GM21526 (cell line): ENCODE results near the gene DHODH.
"Not testable (repeated sequence)": the region's sequence is repeated elsewhere in the genome, so short reads cannot be mapped to it uniquely, and the experiment has no call there.

Source experiments
- ATAC-seq: cut with Tn5 transposase; IDR thresholded peaks from one replicate; pipeline ENCODE4 v1.9.1; 2021; ENCODE audit warnings: moderate library complexity; ENCODE audit not compliant: unreplicated experiment, low FRiP score

DHODH gene

DNA sequence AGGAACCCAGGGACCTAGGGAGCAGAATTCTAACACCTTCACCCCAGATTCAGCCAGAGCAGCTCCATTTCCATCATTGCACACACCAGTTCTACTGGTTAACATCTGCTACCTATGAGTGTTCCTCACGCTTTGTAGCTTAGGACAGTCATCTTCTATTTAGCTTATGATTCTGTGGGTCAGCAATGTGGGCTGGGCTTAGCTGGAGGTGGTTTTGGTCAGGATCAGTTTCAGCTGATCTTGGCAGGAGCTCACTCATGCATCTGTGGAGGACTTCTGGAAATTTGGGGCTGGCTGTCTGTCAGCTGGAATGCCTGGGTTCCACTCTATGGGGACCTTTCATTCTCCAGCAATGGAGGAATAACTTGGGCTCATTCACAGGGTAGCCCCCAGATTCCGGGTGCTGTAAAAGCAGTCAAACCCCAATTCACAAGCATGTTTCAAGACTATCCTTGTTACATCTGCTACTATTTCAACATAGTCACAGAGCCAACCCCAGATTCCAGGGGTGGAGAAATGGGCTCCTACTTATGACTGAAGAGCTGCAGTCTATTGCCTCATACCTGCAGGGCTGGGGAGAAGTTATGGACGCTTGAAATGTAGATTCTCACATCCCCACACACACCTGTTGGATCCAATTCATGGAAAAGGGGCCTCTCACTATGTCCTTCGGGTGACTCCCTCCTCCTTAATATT lies 42.4 kb downstream of the DHODH start:
- no peak for ATAC-seq

DNA sequence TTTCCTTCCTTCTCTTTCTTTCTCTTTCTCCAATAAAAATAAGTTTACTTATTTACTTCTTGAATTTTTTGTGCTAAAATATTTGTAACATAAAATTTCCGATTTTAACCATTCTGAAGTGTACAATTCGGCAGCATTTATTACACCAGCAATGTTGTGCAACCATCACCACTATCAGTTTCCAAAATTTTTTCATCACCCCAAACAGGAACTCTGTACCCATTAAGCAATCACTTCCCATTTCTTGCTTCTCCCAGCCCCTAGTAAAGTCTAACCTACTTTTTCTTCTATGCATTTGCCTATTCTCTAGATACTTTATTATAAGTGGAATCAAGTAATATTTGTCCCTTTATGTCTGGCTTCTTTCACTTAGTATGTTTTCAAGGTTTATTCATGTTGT lies 43.3 kb downstream of the DHODH start:
- no peak for ATAC-seq

DNA sequence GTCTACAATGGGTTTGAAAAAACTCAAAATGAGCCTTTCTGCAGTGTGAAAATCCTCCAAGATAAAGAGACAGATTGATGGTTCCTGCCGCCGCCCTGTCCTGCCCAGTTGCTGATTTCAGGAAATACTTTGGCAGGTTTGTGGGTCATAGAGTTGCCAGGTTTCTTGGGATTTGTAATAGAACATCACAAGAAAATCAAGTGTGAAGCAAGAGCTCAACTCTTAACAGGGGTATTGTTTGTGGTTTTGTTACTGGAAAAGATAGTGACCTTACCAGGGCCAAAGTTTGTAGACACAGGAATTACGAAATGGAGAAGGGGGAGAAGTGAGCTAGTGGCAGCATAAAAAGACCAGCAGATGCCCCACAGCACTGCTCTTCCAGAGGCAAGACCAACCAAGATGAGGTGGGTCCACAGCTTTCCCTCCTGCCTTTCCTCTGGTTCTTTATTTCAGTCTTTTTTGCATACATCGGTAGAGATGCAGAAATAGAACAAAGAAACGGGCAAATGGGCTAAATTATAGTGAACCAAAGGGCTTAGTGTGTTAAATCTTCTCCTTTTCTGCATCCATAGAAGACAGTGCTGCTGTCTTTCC lies 45.8 kb downstream of the DHODH start, which contains the start of gene HP:
Gene HP (plus strand): TSS at position 252 of the 594 bp plus-strand sequence. CDS start 148 bp downstream, at position 400.
- ATAC-seq = not testable (repeated sequence)

DNA sequence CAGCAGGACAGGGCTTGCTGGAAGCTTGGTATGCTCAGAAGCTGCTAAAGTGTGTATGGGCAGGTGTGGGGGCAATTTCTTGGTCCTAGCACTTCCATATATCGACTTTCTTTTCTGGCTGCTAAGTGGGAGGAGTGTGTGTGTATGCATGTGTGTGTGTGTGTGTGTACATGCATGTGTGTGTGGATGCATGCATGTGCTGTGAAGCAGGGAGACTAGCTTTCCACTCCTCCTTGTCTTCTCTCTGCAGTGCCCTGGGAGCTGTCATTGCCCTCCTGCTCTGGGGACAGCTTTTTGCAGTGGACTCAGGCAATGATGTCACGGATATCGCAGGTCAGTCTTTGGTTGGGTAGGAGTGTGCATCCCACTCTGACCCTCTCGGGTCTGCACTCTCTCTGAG lies 47.4 kb downstream of the DHODH start:
- no peak for ATAC-seq

DNA sequence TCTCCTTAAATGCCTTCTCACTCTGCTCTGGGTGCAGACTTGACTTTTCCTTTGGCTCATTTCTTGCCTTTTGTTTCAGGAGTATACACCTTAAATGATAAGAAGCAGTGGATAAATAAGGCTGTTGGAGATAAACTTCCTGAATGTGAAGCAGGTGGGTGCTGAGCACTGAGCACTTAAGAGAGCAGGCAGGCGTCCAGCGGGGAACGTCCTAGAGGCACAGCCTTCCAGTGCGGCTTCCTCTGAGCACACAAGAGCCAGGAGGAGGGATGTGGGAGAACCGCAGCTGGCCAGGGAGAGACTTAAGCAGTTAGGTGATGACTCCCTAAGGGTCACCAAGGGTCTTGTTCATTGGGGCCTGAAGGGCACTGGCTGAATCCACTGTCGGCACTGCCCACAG lies 48.8 kb downstream of the DHODH start:
- ATAC-seq = not testable (repeated sequence)

DNA sequence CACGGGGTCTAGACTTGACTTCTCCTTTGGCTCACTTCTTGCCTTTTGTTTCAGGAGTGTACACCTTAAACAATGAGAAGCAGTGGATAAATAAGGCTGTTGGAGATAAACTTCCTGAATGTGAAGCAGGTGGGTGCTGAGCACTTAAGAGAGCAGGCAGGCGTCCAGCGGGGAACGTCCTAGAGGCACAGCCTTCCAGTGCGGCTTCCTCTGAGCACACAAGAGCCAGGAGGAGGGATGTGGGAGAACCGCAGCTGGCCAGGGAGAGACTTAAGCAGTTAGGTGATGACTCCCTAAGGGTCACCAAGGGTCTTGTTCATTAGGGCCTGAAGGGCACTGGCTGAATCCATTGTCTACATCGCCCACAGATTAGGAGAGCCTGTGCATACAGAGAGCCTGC lies 50.5 kb downstream of the DHODH start:
- not testable (repeated sequence) for ATAC-seq

DNA sequence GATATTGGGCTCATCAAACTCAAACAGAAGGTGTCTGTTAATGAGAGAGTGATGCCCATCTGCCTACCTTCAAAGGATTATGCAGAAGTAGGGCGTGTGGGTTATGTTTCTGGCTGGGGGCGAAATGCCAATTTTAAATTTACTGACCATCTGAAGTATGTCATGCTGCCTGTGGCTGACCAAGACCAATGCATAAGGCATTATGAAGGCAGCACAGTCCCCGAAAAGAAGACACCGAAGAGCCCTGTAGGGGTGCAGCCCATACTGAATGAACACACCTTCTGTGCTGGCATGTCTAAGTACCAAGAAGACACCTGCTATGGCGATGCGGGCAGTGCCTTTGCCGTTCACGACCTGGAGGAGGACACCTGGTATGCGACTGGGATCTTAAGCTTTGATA lies 51.9 kb downstream of the DHODH start:
- ATAC-seq = no peak

DNA sequence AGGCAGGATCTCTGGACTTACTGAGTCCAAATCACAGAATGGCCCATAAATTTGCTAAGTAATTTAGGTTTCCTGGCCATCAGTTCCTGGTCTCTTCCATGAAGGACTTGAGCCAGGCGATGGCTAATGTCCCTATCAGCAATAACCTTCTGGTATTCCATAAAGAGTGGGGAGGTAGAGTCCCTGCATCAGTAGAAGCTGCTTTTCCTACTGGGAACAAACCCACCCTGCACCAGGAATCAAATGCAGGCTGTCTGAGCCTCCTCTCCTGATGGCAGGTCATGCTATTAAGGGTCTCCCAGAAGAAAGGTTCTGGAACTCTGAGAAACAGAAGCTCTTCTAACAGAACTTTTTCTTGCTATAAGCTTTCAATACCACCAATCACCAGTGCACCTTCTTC lies 53.0 kb downstream of the DHODH start:
- ATAC-seq = no peak

DNA sequence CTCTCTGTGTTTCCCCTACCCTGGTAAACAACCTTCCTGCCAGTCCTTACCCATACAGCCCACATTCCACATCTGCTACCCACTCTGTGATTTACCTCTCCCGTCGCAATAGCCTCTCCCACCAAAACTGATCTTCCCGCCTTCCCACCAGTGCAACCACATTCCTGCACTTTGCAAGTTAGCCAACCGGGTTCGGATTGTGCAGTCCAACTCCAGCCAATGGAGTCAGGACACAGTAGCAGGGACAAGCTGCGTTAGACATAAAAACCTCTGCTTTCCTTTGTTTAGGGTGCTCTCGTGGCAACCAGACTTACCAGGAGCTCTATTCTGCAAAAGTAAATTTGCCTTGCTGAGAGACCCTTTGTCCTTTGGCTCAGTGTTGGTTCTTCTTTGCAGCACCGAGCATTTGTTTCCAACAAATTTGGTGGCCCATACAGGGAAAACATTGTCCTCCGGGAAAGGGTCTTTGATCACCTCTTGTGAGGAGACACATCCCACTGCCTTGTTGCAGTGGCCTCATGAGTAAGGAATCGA lies 55.9 kb downstream of the DHODH start:
- no peak for ATAC-seq

DNA sequence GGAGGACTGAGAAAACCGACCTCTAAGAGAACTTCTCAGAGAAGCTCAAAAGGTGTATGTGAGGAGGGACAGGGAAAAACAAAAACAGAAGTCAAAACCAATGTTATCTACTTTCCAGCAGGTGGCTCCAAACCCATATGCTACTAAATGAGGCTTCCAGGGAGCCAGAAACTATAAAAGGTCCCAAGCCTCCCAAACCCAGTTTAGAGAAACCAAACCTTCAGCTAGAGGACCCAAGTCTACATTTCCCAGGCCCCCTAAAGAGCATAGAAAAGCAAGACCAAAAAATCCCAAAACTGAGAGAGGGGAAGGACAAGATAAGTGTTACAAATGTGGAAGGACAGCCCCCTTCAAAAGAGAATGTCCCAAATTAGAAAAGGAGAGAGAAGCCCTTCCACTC lies 58.2 kb downstream of the DHODH start:
- ATAC-seq = no peak

DNA sequence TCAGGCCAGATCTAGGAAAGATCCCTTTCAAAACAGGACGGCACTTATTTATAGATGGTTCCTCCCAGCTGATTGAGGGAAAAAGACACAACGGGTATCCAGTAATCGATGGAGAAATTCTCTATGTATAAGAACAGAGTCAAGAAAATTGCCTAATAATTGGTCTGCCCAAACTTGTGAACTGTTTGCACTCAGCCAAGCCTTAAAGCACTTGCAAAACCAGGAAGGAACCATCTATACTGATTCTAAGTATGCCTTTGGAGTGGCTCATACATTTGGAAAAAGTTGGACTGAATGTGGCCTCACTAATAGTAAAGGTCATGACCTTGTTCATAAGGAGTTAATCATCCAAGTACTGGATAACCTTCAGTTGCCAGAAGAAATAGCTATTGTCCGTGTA lies 60.4 kb downstream of the DHODH start:
- ATAC-seq = no peak

DNA sequence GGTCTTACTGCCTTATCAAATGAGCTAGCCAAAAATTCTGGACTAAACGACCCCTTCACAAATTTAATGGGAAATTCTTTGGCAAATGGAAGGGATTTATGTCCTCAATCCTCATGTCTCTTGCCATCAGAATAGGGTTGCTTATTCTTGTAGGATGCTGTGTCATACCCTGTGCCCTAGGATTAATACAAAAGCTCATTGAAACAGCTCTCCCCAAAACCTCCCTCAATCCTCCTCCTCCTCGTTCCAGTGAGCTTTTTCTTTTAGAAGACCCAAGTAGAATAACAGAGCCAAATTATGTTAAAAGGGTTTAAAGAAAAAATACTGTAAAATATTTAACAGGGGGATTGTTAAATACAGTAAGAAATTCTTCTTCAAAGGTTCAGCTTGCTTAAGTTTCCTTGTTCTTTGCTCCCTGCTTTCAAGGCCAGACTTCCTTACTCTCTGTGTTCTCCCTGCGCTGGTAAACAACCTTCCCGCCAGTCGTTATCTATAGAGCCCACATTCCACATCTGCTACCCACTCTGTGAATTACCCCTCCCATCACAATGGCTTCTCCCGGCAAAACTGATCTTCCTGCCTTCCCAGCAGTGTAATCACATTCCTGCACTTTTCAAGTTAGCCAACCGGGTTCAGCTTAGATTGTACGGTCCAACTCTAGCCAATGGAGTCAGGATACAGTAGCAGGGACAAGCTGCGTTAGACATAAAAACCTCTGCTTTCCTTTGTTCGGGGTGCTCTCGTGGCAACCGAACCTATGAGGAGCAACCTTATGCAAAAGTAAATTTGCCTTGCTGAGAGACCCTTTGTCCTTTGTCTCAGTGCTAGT lies 64.2 kb downstream of the DHODH start:
- ATAC-seq = no peak

DNA sequence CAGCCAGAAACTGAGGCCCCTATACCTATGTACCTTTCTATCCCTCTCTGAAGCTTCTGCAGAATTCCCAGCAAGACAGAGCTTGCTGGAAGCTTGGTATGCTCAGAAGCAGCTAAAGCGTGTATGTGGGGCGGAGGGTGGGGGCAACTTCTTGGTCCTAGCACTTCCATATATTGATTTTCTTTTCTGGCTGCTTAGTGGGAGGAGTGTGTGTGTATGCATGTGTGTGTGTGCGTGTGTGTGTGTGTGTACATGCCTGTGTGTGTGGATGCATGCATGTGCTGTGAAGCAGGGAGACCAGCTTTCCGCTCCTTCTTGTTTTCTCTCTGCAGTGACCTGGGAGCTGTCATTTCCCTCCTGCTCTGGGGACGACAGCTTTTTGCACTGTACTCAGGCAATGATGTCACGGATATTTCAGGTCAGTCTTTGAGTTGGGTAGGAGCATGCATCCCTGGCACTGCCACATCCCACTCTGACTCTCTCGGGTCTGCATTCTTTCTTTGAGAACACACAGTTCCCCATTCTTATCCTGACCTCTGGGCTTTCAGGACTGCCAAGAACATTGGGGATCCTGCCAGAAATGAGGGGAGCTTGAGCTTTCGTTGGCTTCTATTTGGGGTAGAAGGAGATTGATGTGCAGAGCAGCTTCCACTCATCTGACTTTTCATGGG lies 65.2 kb downstream of the DHODH start:
- ATAC-seq = no peak

DNA sequence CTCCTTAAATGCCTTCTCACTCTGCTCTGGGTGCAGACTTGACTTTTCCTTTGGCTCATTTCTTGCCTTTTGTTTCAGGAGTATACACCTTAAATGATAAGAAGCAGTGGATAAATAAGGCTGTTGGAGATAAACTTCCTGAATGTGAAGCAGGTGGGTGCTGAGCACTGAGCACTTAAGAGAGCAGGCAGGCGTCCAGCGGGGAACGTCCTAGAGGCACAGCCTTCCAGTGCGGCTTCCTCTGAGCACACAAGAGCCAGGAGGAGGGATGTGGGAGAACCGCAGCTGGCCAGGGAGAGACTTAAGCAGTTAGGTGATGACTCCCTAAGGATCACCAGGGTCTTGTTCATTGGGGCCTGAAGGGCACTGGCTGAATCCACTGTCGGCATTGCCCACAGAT lies 66.5 kb downstream of the DHODH start:
- not testable (repeated sequence) for ATAC-seq
